HepG2 (cell line): Measurements from ENCODE around the gene CDH22. TPM values are rescaled to one million over a fixed set of nuclear protein-coding genes. Genes with fewer than 3 reads are reported as not detected.

Experiments used
- ARNT ChIP-seq: fragments of 450-650 bp; IDR thresholded peaks from 2 replicates; pipeline ENCODE4 v1.6.1; 2017
- EZH2 ChIP-seq: conservative IDR thresholded peaks from 2 replicates; pipeline ENCODE4 v1.6.1; 2012; ENCODE audit warnings: mild to moderate bottlenecking, low read depth, low read length, moderate library complexity
- GABPA ChIP-seq, 2 experiments: IDR thresholded peaks; 2 replicates each; pipeline ENCODE4 v1.6.1; 2011 to 2016; ENCODE audit warnings: low read depth in 2 of 2, low read length in 1 of 2, missing biosample characterization in 1 of 2, missing genetic modification characterization in 1 of 2
- GABPB1 ChIP-seq: IDR thresholded peaks from 2 replicates; pipeline ENCODE4 v1.6.1; 2016; ENCODE audit warnings: mild to moderate bottlenecking, missing genetic modification reagents, moderate library complexity, missing compliant biosample characterization
- KMT2A ChIP-seq: sonication (generic); formaldehyde crosslinking; IDR thresholded peaks from 2 replicates; pipeline ENCODE4 v1.4.0; 2020; ENCODE audit warnings: missing genetic modification reagents
- NR0B2 ChIP-seq: sonication (generic); formaldehyde crosslinking; IDR thresholded peaks from 2 replicates; pipeline ENCODE4 v1.4.0; 2020; ENCODE audit warnings: mild to moderate bottlenecking, missing genetic modification reagents
- PATZ1 ChIP-seq: sonication (generic); formaldehyde crosslinking; IDR thresholded peaks from 2 replicates; pipeline ENCODE4 v1.4.0; 2020; ENCODE audit warnings: missing genetic modification reagents
- RAD21 ChIP-seq: fragments of 450-650 bp; formaldehyde crosslinking; IDR thresholded peaks from 2 replicates; pipeline ENCODE4 v1.5.0; 2020; ENCODE audit warnings: mild to moderate bottlenecking
- SALL1 ChIP-seq: sonication (generic); formaldehyde crosslinking; IDR thresholded peaks from 2 replicates; pipeline ENCODE4 v1.8.0; 2022; ENCODE audit warnings: mild to moderate bottlenecking, missing genetic modification reagents
- UBTF ChIP-seq: sonication (generic); formaldehyde crosslinking; IDR thresholded peaks from 2 replicates; pipeline ENCODE4 v1.4.0; 2020; ENCODE audit warnings: mild to moderate bottlenecking, missing genetic modification reagents
- ZBTB33 ChIP-seq: sonication (generic); formaldehyde crosslinking; IDR thresholded peaks from 2 replicates; pipeline ENCODE4 v1.4.0; 2020; ENCODE audit warnings: missing genetic modification reagents
- ZBTB43 ChIP-seq: sonication (generic); formaldehyde crosslinking; conservative IDR thresholded peaks from 2 replicates; pipeline ENCODE4 v1.4.0; 2020; ENCODE audit warnings: missing genetic modification reagents
- ZNF639 ChIP-seq: conservative IDR thresholded peaks from 2 replicates; pipeline ENCODE4 v1.6.1; 2018; ENCODE audit warnings: missing genetic modification reagents
- ZZZ3 ChIP-seq: sonication (generic); formaldehyde crosslinking; IDR thresholded peaks from 2 replicates; pipeline ENCODE4 v1.4.0; 2020; ENCODE audit warnings: missing genetic modification reagents, mild to moderate bottlenecking, borderline replicate concordance
- polyA plus RNA-seq, 8 experiments: library from polyadenylated mRNA; depleted of rRNA in 3 of 8; stranded (reverse) in 7 of 8; unstranded in 1 of 8; fragments of >200 nt; fragmentation: Illumina TruSeq in 4 of 8; extraction: Trizol in 4 of 8; gene quantifications; 2 replicates each; pipeline versions ENCODE4 v1.2.1 to v1.2.3, GENCODE V29; 2011 to 2016; ENCODE audit warnings: low read depth in 4 of 8, missing spikeins in 1 of 8, mixed read lengths in 1 of 8; ENCODE audit not compliant: insufficient read depth in 1 of 8
- total RNA-seq, 5 experiments: library from RNA; depleted of rRNA; stranded (reverse); fragments of >200 nt; fragmentation: Illumina TruSeq; extraction: Trizol; gene quantifications; 2 replicates each; pipeline ENCODE4 v1.2.3, GENCODE V29; 2016; ENCODE audit warnings: low read depth in 1 of 5

CDH22 gene
- total and polyA plus RNA-seq, 2 of the 13 experiments (the other 11 are each of a cell fraction or from before 2014, with no cell fraction given) = not detected

- TF ChIP-seq RAD21 (CRISPR knock-in tag) = peak; percentile 28; the same call in 1 of the 2 replicates
- TF ChIP-seq SALL1 (CRISPR knock-in tag) = peak; percentile 16; the same call in 1 of the 2 replicates
- TF ChIP-seq ZBTB33 (CRISPR knock-in tag) = peak; percentile 59; the same call in 1 of the 2 replicates
- 0 out of 2 replicates have a peak, but pooled peaks have one; percentile 15 for TF ChIP-seq GABPA (IDR thresholded peaks at IDR 0.05; ENCODE audit: low read depth, low read length)
- TF ChIP-seq GABPA (CRISPR knock-in tag; IDR thresholded peaks at IDR 0.05; ENCODE audit: low read depth) = no peak
- TF ChIP-seq EZH2 = peak; percentile 88; the same call in 1 of the 2 replicates
- TF ChIP-seq ZBTB43 = peak; percentile 88
- 0 out of 2 replicates have a peak, but pooled peaks have one; percentile 23 for TF ChIP-seq NR0B2 (CRISPR knock-in tag)
- no peak for TF ChIP-seq ZZZ3 (CRISPR knock-in tag)
- peak; percentile 50; the same call in 1 of the 2 replicates for TF ChIP-seq UBTF (CRISPR knock-in tag)
- no peak for TF ChIP-seq ZNF639 (CRISPR knock-in tag)
- TF ChIP-seq ARNT = no peak
- peak; percentile 75 for TF ChIP-seq PATZ1
- peak; percentile 36; the same call in 1 of the 2 replicates for TF ChIP-seq GABPB1 (CRISPR knock-in tag)
- no peak for TF ChIP-seq KMT2A (CRISPR knock-in tag)
These were observed at the start of gene CDH22 (continued) for GRCh38 chr20:46308258-46309157.
